ENCODE data around the gene MRPL1.

MRPL1 gene

DNA sequence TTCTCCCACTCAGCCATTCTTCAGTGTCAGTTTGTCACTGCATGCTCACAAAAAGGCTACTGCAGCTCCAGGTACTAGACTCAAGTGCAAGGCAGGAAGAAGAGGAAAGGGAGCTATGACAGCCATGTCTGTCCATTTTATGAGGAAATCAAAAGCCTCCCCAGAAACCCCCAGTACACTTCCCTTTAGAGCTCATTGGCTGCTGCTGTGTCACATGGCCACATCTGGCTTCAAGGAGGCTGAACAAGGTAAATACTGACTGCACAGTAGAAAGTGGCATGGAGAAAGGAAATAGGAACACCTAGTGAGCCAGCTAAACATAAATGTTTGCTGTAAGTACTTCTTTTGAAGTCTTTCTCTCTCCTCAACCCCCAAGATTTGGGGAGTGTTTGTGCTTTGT is 127.3 kb downstream of the MRPL1 start:
- in situ Hi-C loops (cut with HindIII; ENCODE audit: low pct_unique_long_range_greater_than_20kb, low sequenced_read_pairs) = no loop called here
- DNase-seq (ENCODE audit: low read depth in 1 of 2, low spot score in 1 of 2) = no peak
- no peak for TF ChIP-seq JUND (IDR thresholded peaks at IDR 0.05; ENCODE audit: low read depth)

DNA sequence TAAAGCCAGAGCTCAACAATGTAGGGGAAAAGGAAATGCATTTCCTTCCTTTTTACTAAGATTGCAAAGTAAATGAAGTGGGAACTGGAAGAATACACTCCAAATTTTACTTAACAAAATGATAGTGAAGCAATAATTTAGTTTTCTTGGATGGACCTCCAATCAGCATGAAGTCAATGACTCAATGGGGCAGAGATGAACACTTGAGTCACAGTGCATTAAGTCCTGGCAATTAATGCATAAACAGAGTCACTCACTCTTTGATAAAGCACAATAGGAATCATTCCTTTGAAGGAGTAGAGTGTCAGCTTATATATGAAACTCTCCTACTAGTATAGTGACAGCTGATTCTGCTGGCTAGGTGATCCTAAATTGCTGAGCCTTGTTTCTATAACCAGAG is 127.8 kb downstream of the MRPL1 start:
- in situ Hi-C loops (cut with HindIII; ENCODE audit: low pct_unique_long_range_greater_than_20kb, low sequenced_read_pairs) = no loop called here
- no peak for TF ChIP-seq JUND (IDR thresholded peaks at IDR 0.05; ENCODE audit: low read depth)
- DNase-seq (ENCODE audit: low read depth in 1 of 2, low spot score in 1 of 2) = no peak

- in situ Hi-C loops (cut with HindIII; ENCODE audit: low pct_unique_long_range_greater_than_20kb, low sequenced_read_pairs) = no loop called here
- DNase-seq (ENCODE audit: low read depth in 1 of 2, low spot score in 1 of 2) = no peak
- TF ChIP-seq JUND (IDR thresholded peaks at IDR 0.05; ENCODE audit: low read depth) = no peak
Measured at GRCh38 chr4:77990904-77991358, 128.3 kb downstream of the MRPL1 start.

DNA sequence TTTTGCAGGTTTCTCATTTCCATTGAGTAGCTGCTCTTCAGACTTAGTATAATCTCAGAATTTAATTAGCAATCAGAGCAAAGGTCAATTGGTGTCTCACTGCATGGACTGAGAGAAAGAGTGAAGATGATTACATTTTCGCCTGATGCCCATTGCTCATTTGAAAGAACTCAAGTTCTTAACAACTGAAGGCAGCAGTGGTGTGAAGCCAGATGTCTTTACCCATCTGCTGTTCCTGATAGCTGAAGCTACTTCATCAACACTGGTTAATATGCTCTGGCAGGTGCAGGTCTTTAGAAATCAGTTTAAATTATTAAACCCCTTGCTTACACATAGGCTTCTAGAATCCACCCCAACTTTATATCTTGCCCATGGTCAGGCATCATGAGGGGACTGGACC is 130.0 kb downstream of the MRPL1 start:
- no peak for TF ChIP-seq JUND (IDR thresholded peaks at IDR 0.05; ENCODE audit: low read depth)

DNA sequence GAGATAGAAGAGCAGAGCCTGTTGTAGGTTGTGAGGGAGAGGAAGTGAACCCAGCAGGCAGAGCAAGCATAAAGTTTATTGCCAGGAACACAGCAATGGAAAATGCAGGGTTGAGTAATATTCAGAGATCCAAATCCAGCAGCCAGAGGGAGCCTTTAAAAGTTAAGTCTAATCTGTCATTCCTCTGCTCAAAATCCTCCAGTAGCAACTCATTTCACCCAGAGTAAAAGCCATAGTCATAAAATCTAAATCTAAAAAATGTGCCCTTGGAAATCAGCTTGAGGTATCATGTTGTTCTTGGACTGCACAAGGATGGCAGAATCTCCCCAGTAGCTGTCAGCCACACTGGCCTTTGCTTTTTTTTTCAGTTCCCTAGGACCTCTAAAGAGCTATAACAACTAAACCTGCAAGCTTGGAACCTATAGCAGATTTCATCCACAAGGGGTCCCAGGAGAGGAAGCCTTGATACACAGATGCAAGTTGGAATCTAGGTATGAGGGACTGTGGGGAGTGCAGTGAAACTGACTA is 131.6 kb downstream of the MRPL1 start:
- in situ Hi-C loops (cut with HindIII; ENCODE audit: low pct_unique_long_range_greater_than_20kb, low sequenced_read_pairs) = no loop called here
- TF ChIP-seq JUND (IDR thresholded peaks at IDR 0.05; ENCODE audit: low read depth) = no peak
- peak; percentile 13 to 69 for DNase-seq (ENCODE audit: low read depth in 1 of 2, low spot score in 1 of 2)

More for the DNA sequence above, 130.0 kb downstream of the MRPL1 start:
- DNase-seq (ENCODE audit: low read depth in 1 of 2, low spot score in 1 of 2) = no peak
- in situ Hi-C loops (cut with HindIII; ENCODE audit: low pct_unique_long_range_greater_than_20kb, low sequenced_read_pairs) = no loop called here

GRCh38 chr4:77996076-77996475 is 133.4 kb downstream of the MRPL1 start:
- DNase-seq (ENCODE audit: low read depth in 1 of 2, low spot score in 1 of 2) = no peak
- in situ Hi-C loops (cut with HindIII; ENCODE audit: low pct_unique_long_range_greater_than_20kb, low sequenced_read_pairs) = no loop called here
- TF ChIP-seq JUND (IDR thresholded peaks at IDR 0.05; ENCODE audit: low read depth) = no peak

DNA sequence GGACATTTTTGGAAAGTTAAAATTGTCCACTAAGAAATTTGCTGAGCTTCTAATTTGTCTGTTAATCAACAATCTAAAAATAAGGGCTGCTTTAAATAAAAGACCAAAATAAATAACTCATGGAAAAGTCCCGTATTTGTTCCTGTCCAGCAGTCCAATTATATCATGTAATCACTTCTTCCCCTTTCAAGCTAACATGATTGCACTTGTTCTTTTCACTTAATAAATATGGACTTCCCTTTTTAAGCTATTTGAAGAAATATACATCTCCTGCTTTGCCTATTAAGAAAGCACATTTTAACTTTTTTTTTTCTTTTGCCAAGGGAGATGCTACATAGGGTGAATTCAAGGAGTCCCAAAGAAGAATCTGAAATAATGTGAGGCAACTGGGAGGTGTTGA is 138.9 kb downstream of the MRPL1 start:
- TF ChIP-seq JUND (IDR thresholded peaks at IDR 0.05; ENCODE audit: low read depth) = no peak
- DNase-seq (ENCODE audit: low read depth in 1 of 2, low spot score in 1 of 2) = no peak
- in situ Hi-C loops (cut with HindIII; ENCODE audit: low pct_unique_long_range_greater_than_20kb, low sequenced_read_pairs) = no loop called here

GRCh38 chr4:78002260-78002659 is 139.6 kb downstream of the MRPL1 start:
- no peak for TF ChIP-seq JUND (IDR thresholded peaks at IDR 0.05; ENCODE audit: low read depth)
- in situ Hi-C loops (cut with HindIII; ENCODE audit: low pct_unique_long_range_greater_than_20kb, low sequenced_read_pairs) = no loop called here
- DNase-seq (ENCODE audit: low read depth in 1 of 2, low spot score in 1 of 2) = no peak

Measured in T47D (cell line).